HL-60 (cell line): ENCODE data around the gene FNDC3B.

ENCODE experiments used
- DNase-seq, 2 experiments: peaks; one replicate each; pipeline ENCODE4 v3.0.0-alpha.2; 2010 to 2020; ENCODE audit warnings: low read depth in 1 of 2, low spot score in 1 of 2
- H3K27ac ChIP-seq: fragments of 250-450 bp; sonication (Bioruptor Pico); replicated peaks from 2 replicates; pipeline ENCODE4 v1.5.1; 2020; ENCODE audit warnings: mild to moderate bottlenecking, moderate library complexity
- H3K27me3 ChIP-seq: fragments of 250-450 bp; sonication (Bioruptor Pico); 2 replicates; pipeline ENCODE4 v1.5.1; 2021; ENCODE audit warnings: mild to moderate bottlenecking, moderate library complexity; ENCODE audit not compliant: insufficient read depth, poor library complexity, severe bottlenecking
- H3K4me3 ChIP-seq: replicated peaks from 2 replicates; pipeline ENCODE4 v1.5.1; 2011; ENCODE audit warnings: mild to moderate bottlenecking, control low read depth, low read length; ENCODE audit not compliant: insufficient read depth
- CTCF ChIP-seq: IDR thresholded peaks from one replicate; pipeline ENCODE4 v1.5.1; 2011; ENCODE audit warnings: low read length, control low read depth, inconsistent platforms; ENCODE audit not compliant: insufficient read depth
- GABPA ChIP-seq: IDR thresholded peaks from 2 replicates; pipeline ENCODE4 v1.6.1; 2012; ENCODE audit warnings: low read depth
- POLR2AphosphoS5 ChIP-seq: IDR thresholded peaks from 2 replicates; pipeline ENCODE4 v1.6.1; 2012; ENCODE audit warnings: low read depth
- SPI1 ChIP-seq: IDR thresholded peaks from 2 replicates; pipeline ENCODE4 v1.6.1; 2012; ENCODE audit warnings: low read depth, mild to moderate bottlenecking, borderline replicate concordance
- TF ChIP-seq, protein P1 (sequence below): IDR thresholded peaks from 2 replicates; pipeline ENCODE4 v1.6.1; 2012; ENCODE audit warnings: low read depth; ENCODE audit not compliant: insufficient replicate concordance

FNDC3B gene

GRCh38 chr3:172014145-172014544 lies 25.2 kb upstream of the FNDC3B start:
- TF ChIP-seq CTCF, result no peak
- no peak for TF ChIP-seq POLR2AphosphoS5
- TF ChIP-seq, protein P1, sequence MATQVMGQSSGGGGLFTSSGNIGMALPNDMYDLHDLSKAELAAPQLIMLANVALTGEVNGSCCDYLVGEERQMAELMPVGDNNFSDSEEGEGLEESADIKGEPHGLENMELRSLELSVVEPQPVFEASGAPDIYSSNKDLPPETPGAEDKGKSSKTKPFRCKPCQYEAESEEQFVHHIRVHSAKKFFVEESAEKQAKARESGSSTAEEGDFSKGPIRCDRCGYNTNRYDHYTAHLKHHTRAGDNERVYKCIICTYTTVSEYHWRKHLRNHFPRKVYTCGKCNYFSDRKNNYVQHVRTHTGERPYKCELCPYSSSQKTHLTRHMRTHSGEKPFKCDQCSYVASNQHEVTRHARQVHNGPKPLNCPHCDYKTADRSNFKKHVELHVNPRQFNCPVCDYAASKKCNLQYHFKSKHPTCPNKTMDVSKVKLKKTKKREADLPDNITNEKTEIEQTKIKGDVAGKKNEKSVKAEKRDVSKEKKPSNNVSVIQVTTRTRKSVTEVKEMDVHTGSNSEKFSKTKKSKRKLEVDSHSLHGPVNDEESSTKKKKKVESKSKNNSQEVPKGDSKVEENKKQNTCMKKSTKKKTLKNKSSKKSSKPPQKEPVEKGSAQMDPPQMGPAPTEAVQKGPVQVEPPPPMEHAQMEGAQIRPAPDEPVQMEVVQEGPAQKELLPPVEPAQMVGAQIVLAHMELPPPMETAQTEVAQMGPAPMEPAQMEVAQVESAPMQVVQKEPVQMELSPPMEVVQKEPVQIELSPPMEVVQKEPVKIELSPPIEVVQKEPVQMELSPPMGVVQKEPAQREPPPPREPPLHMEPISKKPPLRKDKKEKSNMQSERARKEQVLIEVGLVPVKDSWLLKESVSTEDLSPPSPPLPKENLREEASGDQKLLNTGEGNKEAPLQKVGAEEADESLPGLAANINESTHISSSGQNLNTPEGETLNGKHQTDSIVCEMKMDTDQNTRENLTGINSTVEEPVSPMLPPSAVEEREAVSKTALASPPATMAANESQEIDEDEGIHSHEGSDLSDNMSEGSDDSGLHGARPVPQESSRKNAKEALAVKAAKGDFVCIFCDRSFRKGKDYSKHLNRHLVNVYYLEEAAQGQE, result no peak
- no peak for TF ChIP-seq SPI1
- TF ChIP-seq GABPA, result no peak
- H3K27me3 ChIP-seq, result no peaks in the 10 kb centered on the region
- DNase-seq, result no peak
- no peak overlapping the region for H3K27ac ChIP-seq
- no peak overlapping the region for H3K4me3 ChIP-seq

GRCh38 chr3:172018364-172018763 lies 21.0 kb upstream of the FNDC3B start:
- Histone ChIP-seq H3K4me3 (no peak overlapping the region), H3K27ac (no peak overlapping the region), H3K27me3 (no peaks in the 10 kb centered on the region)
- TF ChIP-seq POLR2AphosphoS5, result no peak
- DNase-seq, result no peak

GRCh38 chr3:172020763-172021162 lies 18.6 kb upstream of the FNDC3B start:
- TF ChIP-seq, protein P1, result no peak
- TF ChIP-seq SPI1 (no peak), GABPA (no peak), POLR2AphosphoS5 (no peak), CTCF (no peak)
- Histone ChIP-seq H3K4me3 (no peak overlapping the region), H3K27me3 (no peaks in the 10 kb centered on the region), H3K27ac (no peak overlapping the region)
- no peak for DNase-seq

GRCh38 chr3:172021164-172021563 lies 18.2 kb upstream of the FNDC3B start:
- no peak overlapping the region for H3K4me3 ChIP-seq
- no peak for DNase-seq
- no peaks in the 10 kb centered on the region for H3K27me3 ChIP-seq
- TF ChIP-seq GABPA, result no peak
- TF ChIP-seq POLR2AphosphoS5, result no peak
- TF ChIP-seq, protein P1, result no peak
- TF ChIP-seq CTCF, result no peak
- TF ChIP-seq SPI1, result no peak
- H3K27ac ChIP-seq, result no peak overlapping the region
